RWPE2 (cell line): ENCODE measurements around the gene IGDCC3.

Source experiments
- ATAC-seq: fragments of 200-7000 bp; cut with Tn5 transposase; 3 replicates; pipeline ENCODE4 v1.9.1; 2021; ENCODE audit warnings: low read depth
- DNase-seq: peaks from one replicate; pipeline ENCODE4 v3.0.0-alpha.2; 2020; ENCODE audit warnings: low spot score
- H3K27ac ChIP-seq: fragments of 450-650 bp; 2 replicates; pipeline ENCODE4 v1.5.1; 2017; ENCODE audit warnings: mild to moderate bottlenecking; ENCODE audit not compliant: poor library complexity, severe bottlenecking
- H3K27me3 ChIP-seq: fragments of 250-450 bp; sonication (Bioruptor Pico); 2 replicates; pipeline ENCODE4 v1.5.1; 2021; ENCODE audit warnings: mild to moderate bottlenecking, moderate library complexity; ENCODE audit not compliant: insufficient read depth, poor library complexity, severe bottlenecking
- H3K36me3 ChIP-seq: fragments of 250-450 bp; sonication (Bioruptor Pico); 2 replicates; pipeline ENCODE4 v1.5.1; 2020; ENCODE audit warnings: low read depth, mild to moderate bottlenecking, moderate library complexity
- H3K4me1 ChIP-seq: fragments of 250-450 bp; sonication (Bioruptor Pico); 2 replicates; pipeline ENCODE4 v1.5.1; 2021; ENCODE audit warnings: mild to moderate bottlenecking, moderate library complexity; ENCODE audit not compliant: insufficient read depth, poor library complexity, severe bottlenecking
- H3K4me3 ChIP-seq: fragments of 250-450 bp; sonication (Bioruptor Pico); 2 replicates; pipeline ENCODE4 v1.5.1; 2021; ENCODE audit warnings: mild to moderate bottlenecking, moderate library complexity; ENCODE audit not compliant: severe bottlenecking
- H3K9me3 ChIP-seq: fragments of 250-450 bp; sonication (Bioruptor Pico); 2 replicates; pipeline ENCODE4 v1.5.1; 2021; ENCODE audit warnings: mild to moderate bottlenecking, moderate library complexity; ENCODE audit not compliant: severe bottlenecking
- CTCF ChIP-seq: fragments of 450-650 bp; IDR thresholded peaks from one replicate; pipeline ENCODE4 v1.5.1; 2017; ENCODE audit warnings: mild to moderate bottlenecking, moderate library complexity; ENCODE audit not compliant: poor library complexity, severe bottlenecking

IGDCC3 gene

GRCh38 chr15:65303687-65304380 lies 74.0 kb downstream of the IGDCC3 start:
- ATAC-seq = peak; percentile 24
- no peaks in the 10 kb centered on the region for H3K36me3 ChIP-seq
- TF ChIP-seq CTCF = no peak
- H3K27me3 ChIP-seq = no peaks in the 10 kb centered on the region
- peaks cover 5% of the 10 kb centered on the region for H3K4me1 ChIP-seq
- peak overlapping the region; percentile 34 for H3K4me3 ChIP-seq
- DNase-seq = no peak
- H3K9me3 ChIP-seq = no peaks in the 10 kb centered on the region
- H3K27ac ChIP-seq = peak overlapping the region; percentile 66

- DNase-seq (no peak), ATAC-seq (no peak)
- Histone ChIP-seq H3K36me3 (no peaks in the 10 kb centered on the region), H3K27me3 (no peaks in the 10 kb centered on the region), H3K27ac (no peak overlapping the region), H3K9me3 (no peaks in the 10 kb centered on the region), H3K4me1 (peaks cover 5% of the 10 kb centered on the region), H3K4me3 (no peak overlapping the region)
- TF ChIP-seq CTCF = no peak
Observed at GRCh38 chr15:65302061-65302460, 75.7 kb downstream of the IGDCC3 start.

GRCh38 chr15:65300924-65301441 lies 76.8 kb downstream of the IGDCC3 start:
- no peaks in the 10 kb centered on the region for H3K9me3 ChIP-seq
- ATAC-seq (no peak), DNase-seq (no peak)
- H3K36me3 ChIP-seq = no peaks in the 10 kb centered on the region
- H3K27ac ChIP-seq = no peak overlapping the region
- no peaks in the 10 kb centered on the region for H3K27me3 ChIP-seq
- no peak for TF ChIP-seq CTCF
- peaks cover 8% of the 10 kb centered on the region for H3K4me1 ChIP-seq
- H3K4me3 ChIP-seq = no peak overlapping the region

- Histone ChIP-seq H3K27ac (no peak overlapping the region), H3K4me3 (no peak overlapping the region), H3K4me1 (peaks cover 10% of the 10 kb centered on the region)
Observed at GRCh38 chr15:65298731-65299130, 79.1 kb downstream of the IGDCC3 start.

More at GRCh38 chr15:65298731-65299130, 79.1 kb downstream of the IGDCC3 start:
- Histone ChIP-seq H3K36me3 (no peaks in the 10 kb centered on the region), H3K9me3 (no peaks in the 10 kb centered on the region), H3K27me3 (no peaks in the 10 kb centered on the region)
- no peak for DNase-seq
- no peak for TF ChIP-seq CTCF
- no peak for ATAC-seq
